Stomach (tissue), 9 donors: ENCODE results near the gene NCK2. TPM values are rescaled to one million over a fixed set of nuclear protein-coding genes. Genes with fewer than 3 reads are reported as not detected.

Source experiments
- DNase-seq, 2 donors: peaks; one replicate each; pipeline versions ENCODE4 v3.0.0 to v3.0.0-alpha.2; 2013 to 2019
- H3K27ac ChIP-seq, 5 donors: fragments of 200-600 bp in 4 of 5; sonication (generic) in 4 of 5; one replicate each; pipeline ENCODE4 v1.5.1; 2013 to 2019; ENCODE audit warnings: mild to moderate bottlenecking in 1 of 5, moderate library complexity in 1 of 5
- H3K27me3 ChIP-seq, 3 donors: fragments of 200-600 bp; sonication (generic); one replicate each; pipeline ENCODE4 v1.5.1; 2017 to 2019; ENCODE audit warnings: mixed run types in 1 of 3
- H3K36me3 ChIP-seq, 4 donors: fragments of 200-600 bp; sonication (generic); 1 replicate in 3 of 4; 2 replicates in 1 of 4; pipeline ENCODE4 v1.5.1; 2016 to 2019
- H3K4me1 ChIP-seq, 4 donors: fragments of 200-600 bp; sonication (generic); one replicate each; pipeline ENCODE4 v1.5.1; 2016 to 2019
- H3K4me3 ChIP-seq, 4 donors: fragments of 200-600 bp; sonication (generic) in 3 of 4; one replicate each; pipeline ENCODE4 v1.5.1; 2016 to 2019; ENCODE audit warnings: mild to moderate bottlenecking in 1 of 4
- H3K9me3 ChIP-seq, 4 donors: fragments of 200-600 bp; sonication (generic); one replicate each; pipeline ENCODE4 v1.5.1; 2016 to 2019
- CTCF ChIP-seq, 7 experiments: fragments of 450-650 bp in 4 of 7; fragments of 200-600 bp in 3 of 7; sonication (generic) in 3 of 7; IDR thresholded peaks; one replicate each; pipeline ENCODE4 v1.5.1; 2016 to 2019; ENCODE audit warnings: antibody characterized with exemption in 7 of 7, control low read depth in 2 of 7, mild to moderate bottlenecking in 1 of 7
- EP300 ChIP-seq: sonication (generic); formaldehyde crosslinking; IDR thresholded peaks from one replicate; pipeline ENCODE4 v1.6.1; 2017; ENCODE audit warnings: antibody characterized with exemption
- POLR2A ChIP-seq, 4 donors: fragments of 450-650 bp; IDR thresholded peaks; one replicate each; pipeline ENCODE4 v1.6.1; 2016; ENCODE audit warnings: antibody characterized with exemption in 4 of 4, control low read depth in 2 of 4, mild to moderate bottlenecking in 1 of 4, moderate library complexity in 1 of 4
- POLR2AphosphoS5 ChIP-seq, 3 donors: sonication (generic); formaldehyde crosslinking; IDR thresholded peaks; one replicate each; pipeline ENCODE4 v1.6.1; 2016; ENCODE audit warnings: antibody characterized with exemption in 3 of 3
- WGBS, 5 donors: extraction: QIAGEN DNeasy Blood & Tissue Kit in 3 of 5; methylation state at CpG; one replicate each; pipeline versions ENCODE4 v1.1.5 to v1.1.7; 2013 to 2018; 5-methylcytosine and 5-hydroxymethylcytosine counted together
- intact Hi-C: fragments of 100-400 bp; cut with DNase I; formaldehyde crosslinking; loops from one replicate; pipeline ENCODE4 v1.15.1; 2023; ENCODE audit warnings: low total_unique reads
- polyA plus RNA-seq, 3 donors: library from polyadenylated mRNA; stranded (reverse); fragments of 200-250 nt; gene quantifications; one replicate each; pipeline ENCODE4 v1.2.3, GENCODE V29; 2013
- total RNA-seq, 5 donors: library from RNA; depleted of rRNA; stranded (reverse); fragments of >200 nt; gene quantifications; one replicate each; pipeline versions ENCODE4 v1.1.0 to v1.2.3, GENCODE V29; 2014 to 2016
- donor health status: healthy with polysubstance abuse.
- donor health status: Bipolar disorder and iron deficiency.
- donor health status: healthy.

Gene NCK2
- total and polyA plus RNA-seq, 8 donors: 23.1 to 88.9 (median 42.6) TPM

DNA sequence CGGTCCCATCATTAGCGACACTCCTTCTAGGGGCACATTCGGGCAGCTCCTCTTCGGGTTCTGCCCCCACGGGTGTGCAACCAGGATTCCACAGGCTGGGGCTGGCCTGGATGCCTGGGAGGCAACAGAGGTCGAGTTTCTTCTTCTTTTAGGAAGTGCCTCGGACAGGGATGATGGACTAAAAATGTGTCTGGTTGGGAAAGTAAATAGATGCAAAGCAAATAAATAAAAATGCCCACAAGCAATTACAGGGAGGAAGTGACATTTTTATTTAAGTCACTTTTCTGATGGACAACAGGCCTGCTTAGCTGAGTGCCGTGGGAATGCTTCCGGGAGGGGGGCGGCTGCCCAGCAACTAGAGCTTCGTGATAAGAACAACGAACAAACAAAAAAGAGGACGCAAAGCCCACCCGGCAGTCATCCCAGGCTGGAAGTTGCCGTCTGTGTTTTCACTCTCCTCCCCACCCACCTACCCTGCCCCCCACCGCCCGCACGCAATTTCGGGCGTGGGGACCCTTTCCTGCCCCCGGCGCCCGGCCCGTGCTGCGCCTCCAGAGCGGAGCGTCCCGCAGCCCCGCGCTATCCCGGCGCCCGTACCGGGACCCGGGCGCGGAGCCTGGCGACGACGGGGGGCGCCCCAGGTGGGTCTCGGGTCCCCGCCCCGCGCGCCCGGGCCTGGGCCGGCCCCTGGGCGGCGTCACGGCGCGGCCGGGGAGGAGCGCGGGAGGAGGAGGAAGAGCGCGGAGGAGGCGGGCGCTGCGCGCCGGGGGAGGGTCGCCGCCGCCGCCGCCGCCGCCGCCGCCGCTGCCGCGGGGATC is 412 bp upstream of the NCK2 start:
- DNase-seq: peak; percentile 68 to 92
- H3K4me1 ChIP-seq: peaks cover 28 to 45% (median 36%) of the 10 kb centered on the region in 4 donors
- no peaks in the 10 kb centered on the region for H3K36me3 ChIP-seq
- peak overlapping the region; percentile 91 to 97 (median 94) for H3K27ac ChIP-seq
- H3K4me3 ChIP-seq: peak overlapping the region; percentile 60 to 99 (median 70)
- TF ChIP-seq POLR2A (IDR thresholded peaks at IDR 0.05) (no peak), POLR2AphosphoS5 (IDR thresholded peaks at IDR 0.05) (peak in 1 of 3 donors; percentile 9), CTCF (IDR thresholded peaks at IDR 0.05) (no peak)
- H3K27me3 ChIP-seq: no peaks in the 10 kb centered on the region
- H3K9me3 ChIP-seq: no peaks in the 10 kb centered on the region
- WGBS, 5 donors: 3 to 12% (median 6%) methylated on average over 13 to 74 of the region's 75 CpGs
- intact Hi-C loops: loop anchor here (10.0 kb wide), 1 partner anchor 169 kb away; no protein-coding TSS in a partner anchor

GRCh38 chr2:105746177-105747080 is 1.7 kb downstream of the NCK2 start:
- H3K4me3 ChIP-seq: peak overlapping the region; percentile 82 to 99 (median 94)
- H3K4me1 ChIP-seq: peaks cover 30 to 62% (median 47%) of the 10 kb centered on the region in 4 donors
- TF ChIP-seq CTCF (IDR thresholded peaks at IDR 0.05): no peak
- TF ChIP-seq POLR2AphosphoS5 (IDR thresholded peaks at IDR 0.05): peak in 2 of 3 donors; percentile 3 to 23
- H3K9me3 ChIP-seq: no peaks in the 10 kb centered on the region
- peak overlapping the region; percentile 88 to 97 (median 93) for H3K27ac ChIP-seq
- WGBS, 5 donors: 18 to 27% (median 20%) methylated on average over 23 of the region's 23 CpGs
- intact Hi-C loops: loop anchor here (10.0 kb wide), 1 partner anchor 172 kb away; no protein-coding TSS in a partner anchor
- H3K27me3 ChIP-seq: no peaks in the 10 kb centered on the region
- no peaks in the 10 kb centered on the region for H3K36me3 ChIP-seq
- peak; percentile 89 for DNase-seq

DNA sequence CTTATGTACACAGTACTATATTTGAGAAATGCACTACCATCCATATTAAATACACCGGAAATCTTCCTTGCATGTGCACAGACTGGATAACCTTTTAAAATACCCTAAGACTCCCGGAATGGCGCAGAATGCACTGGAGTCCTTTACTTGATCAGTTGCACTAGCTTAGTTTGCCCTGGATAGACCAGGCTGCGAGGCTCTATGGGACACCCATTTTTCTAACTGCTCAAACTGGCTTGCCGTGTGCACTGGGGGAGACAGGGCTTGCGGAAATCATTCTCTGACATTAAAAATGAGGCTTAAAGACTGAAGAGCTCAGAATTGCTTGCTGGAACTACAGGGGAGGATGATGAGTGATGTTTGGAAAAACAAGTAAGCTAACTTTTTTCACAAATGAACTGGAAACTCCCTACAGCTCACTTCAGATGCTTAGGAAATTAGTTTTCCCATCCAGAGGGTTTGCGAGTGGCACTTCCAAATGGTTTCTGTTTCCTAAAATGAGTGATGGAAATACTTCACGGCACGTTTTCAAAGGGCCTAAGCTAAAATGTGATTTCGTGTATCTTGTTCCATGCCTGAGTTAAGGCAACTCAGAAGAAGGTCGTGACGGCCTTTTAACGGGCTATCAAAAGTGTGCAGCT is 2.7 kb downstream of the NCK2 start:
- intact Hi-C loops: loop anchor here (10.0 kb wide), 1 partner anchor 173 kb away; no protein-coding TSS in a partner anchor
- 63 to 71% (median 68%) methylated on average over 13 of the region's 13 CpGs for WGBS, 5 donors
- peaks cover 30 to 70% (median 47%) of the 10 kb centered on the region in 4 donors for H3K4me1 ChIP-seq
- H3K4me3 ChIP-seq: peak overlapping the region in 3 of 4 donors; percentile 82 to 99 (median 98)
- H3K36me3 ChIP-seq: no peaks in the 10 kb centered on the region
- no peaks in the 10 kb centered on the region for H3K9me3 ChIP-seq
- TF ChIP-seq POLR2A (IDR thresholded peaks at IDR 0.05) (no peak), POLR2AphosphoS5 (IDR thresholded peaks at IDR 0.05) (no peak), EP300 (no peak), CTCF (IDR thresholded peaks at IDR 0.05) (no peak)
- DNase-seq: no peak
- H3K27ac ChIP-seq: peak overlapping the region in 4 of 5 donors; percentile 88 to 97 (median 94)
- no peaks in the 10 kb centered on the region for H3K27me3 ChIP-seq
